Small intestine (tissue), 7 donors: ENCODE measurements around the gene GID4. TPM values are rescaled to one million over a fixed set of nuclear protein-coding genes. Genes with fewer than 3 reads are reported as not detected.

Source experiments
- DNase-seq, 2 donors: peaks; one replicate each; pipeline versions ENCODE4 v3.0.0 to v3.0.0-alpha.2; 2013
- FAIRE-seq: peaks from 2 replicates; lab custom pipeline; 2012; peaks lifted over from hg19 to GRCh38; lab: Jason Lieb, UNC
- H3K27ac ChIP-seq, 3 donors: one replicate each; pipeline ENCODE4 v1.5.1; 2013; ENCODE audit warnings: low read length in 2 of 3, mild to moderate bottlenecking in 2 of 3, control low read depth in 1 of 3, inconsistent platforms in 1 of 3, low read depth in 1 of 3, moderate library complexity in 1 of 3
- H3K27me3 ChIP-seq, 3 donors: one replicate each; pipeline ENCODE4 v1.6.1; 2013; ENCODE audit warnings: low read length in 3 of 3, inconsistent platforms in 1 of 3; ENCODE audit not compliant: control insufficient read depth in 3 of 3, insufficient read depth in 3 of 3
- H3K36me3 ChIP-seq, 3 donors: one replicate each; pipeline ENCODE4 v1.6.1; 2013; ENCODE audit warnings: low read length in 3 of 3, inconsistent platforms in 1 of 3, low read depth in 1 of 3, mild to moderate bottlenecking in 1 of 3, moderate library complexity in 1 of 3; ENCODE audit not compliant: control insufficient read depth in 3 of 3, insufficient read depth in 2 of 3
- H3K4me1 ChIP-seq, 3 donors: one replicate each; pipeline ENCODE4 v1.6.1; 2013; ENCODE audit warnings: low read length in 2 of 3, inconsistent platforms in 1 of 3, low read depth in 1 of 3, mild to moderate bottlenecking in 1 of 3, moderate library complexity in 1 of 3; ENCODE audit not compliant: control insufficient read depth in 3 of 3, insufficient read depth in 2 of 3
- H3K4me3 ChIP-seq, 3 donors: one replicate each; pipeline ENCODE4 v1.5.1; 2013; ENCODE audit warnings: low read length in 3 of 3, control low read depth in 1 of 3, inconsistent platforms in 1 of 3, low read depth in 1 of 3, mild to moderate bottlenecking in 1 of 3, moderate library complexity in 1 of 3
- H3K9me3 ChIP-seq, 2 donors: one replicate each; pipeline ENCODE4 v1.6.1; 2013; ENCODE audit warnings: low read depth in 1 of 2, low read length in 1 of 2; ENCODE audit not compliant: control insufficient read depth in 2 of 2, insufficient read depth in 1 of 2
- WGBS, 3 donors: extraction: QIAGEN DNeasy Blood & Tissue Kit; methylation state at CpG; one replicate each; pipeline ENCODE4 v1.1.7; 2013; 5-methylcytosine and 5-hydroxymethylcytosine counted together
- polyA plus RNA-seq, 4 donors: library from polyadenylated mRNA; stranded (reverse) in 3 of 4; unstranded in 1 of 4; fragments of 200-250 nt in 3 of 4; fragments of 120-200 nt in 1 of 4; gene quantifications; one replicate each; pipeline versions ENCODE4 v1.2.1 to v1.2.3, GENCODE V29; 2013
- donor health status: healthy with polysubstance abuse.
- donor health status: control.
- donor health status: control.
- donor health status: Bipolar disorder and iron deficiency.
- donor health status: healthy.

The GID4 gene
- polyA plus RNA-seq, 4 donors = 2.5 to 9.7 (median 4.1) TPM

DNA sequence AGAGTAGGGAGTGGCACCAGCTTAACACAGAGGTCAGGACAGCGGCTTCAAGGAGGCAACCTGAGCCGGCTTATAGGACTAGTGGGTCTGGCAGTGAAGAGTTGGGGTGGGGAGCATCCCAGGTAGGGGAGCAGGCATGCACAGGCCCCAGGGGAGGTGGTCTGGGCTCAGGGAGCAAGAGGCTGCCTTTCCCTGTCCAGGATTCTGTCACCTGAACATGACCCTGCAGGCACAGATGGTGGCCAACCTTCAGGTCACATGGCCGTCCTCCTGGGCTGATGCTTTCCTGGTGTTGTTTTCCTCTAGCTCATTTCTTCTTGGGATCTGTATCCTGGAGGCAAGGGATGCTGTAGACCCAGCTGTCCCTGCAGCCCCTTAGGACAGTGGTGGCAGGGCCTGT, 65.8 kb downstream of the GID4 start:
- no peaks in the 10 kb centered on the region for H3K27me3 ChIP-seq
- FAIRE-seq = no peak
- no peak for DNase-seq
- H3K36me3 ChIP-seq = peaks cover 3 to 78% (median 10%) of the 10 kb centered on the region in 3 donors
- H3K4me3 ChIP-seq = no peak overlapping the region
- H3K9me3 ChIP-seq = no peaks in the 10 kb centered on the region
- 89 to 95% (median 91%) methylated on average over 3 of the region's 3 CpGs for WGBS, 3 donors
- H3K27ac ChIP-seq = no peak overlapping the region
- H3K4me1 ChIP-seq = no peaks in the 10 kb centered on the region

DNA sequence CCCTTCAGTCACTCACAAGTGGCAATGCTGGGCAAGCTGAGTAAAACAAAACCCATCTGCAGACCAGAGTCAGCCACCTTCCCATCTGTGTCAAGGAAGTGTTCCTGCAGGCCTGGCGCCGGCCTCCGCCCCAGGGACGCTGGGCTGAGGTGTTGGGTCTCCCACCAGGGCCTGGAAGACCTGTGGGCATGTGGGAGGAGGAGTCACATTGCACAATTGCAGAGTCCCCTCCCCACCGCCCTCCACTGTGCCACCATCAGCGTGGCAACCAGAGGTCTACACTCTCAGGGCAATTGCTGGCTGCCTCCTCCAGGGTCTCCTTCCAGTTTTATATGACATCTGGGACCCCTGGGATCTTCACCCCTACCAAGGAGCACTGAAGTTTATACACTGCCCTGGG, 66.4 kb downstream of the GID4 start:
- no peaks in the 10 kb centered on the region for H3K4me1 ChIP-seq
- H3K9me3 ChIP-seq = no peaks in the 10 kb centered on the region
- no peaks in the 10 kb centered on the region for H3K27me3 ChIP-seq
- no peak for FAIRE-seq
- 88 to 98% (median 95%) methylated on average over 6 of the region's 6 CpGs for WGBS, 3 donors
- H3K4me3 ChIP-seq = no peak overlapping the region
- no peak overlapping the region for H3K27ac ChIP-seq
- DNase-seq = no peak
- peaks cover 3 to 73% (median 5%) of the 10 kb centered on the region in 3 donors for H3K36me3 ChIP-seq

DNA sequence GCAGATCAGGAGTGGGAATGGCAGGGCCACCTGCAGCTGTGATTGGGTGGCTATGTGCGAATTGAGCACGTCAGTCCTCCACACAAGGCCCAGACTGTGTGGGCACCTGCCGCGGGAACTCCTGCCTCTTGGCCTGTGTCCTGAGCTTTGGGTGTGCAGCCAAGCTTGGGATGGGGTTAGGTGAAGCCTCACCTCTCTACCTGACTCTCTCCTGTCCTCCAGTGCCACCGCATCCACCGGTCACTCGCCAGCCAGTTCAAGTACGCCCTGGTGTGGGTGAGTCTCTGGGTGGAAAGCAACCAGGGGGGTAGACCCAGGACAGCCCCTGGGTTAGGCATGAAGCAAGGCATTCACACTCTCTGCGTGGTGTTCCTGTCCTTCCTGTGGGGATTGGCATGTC, 67.0 kb downstream of the GID4 start:
- Histone ChIP-seq H3K9me3 (no peaks in the 10 kb centered on the region), H3K36me3 (peaks cover 2 to 66% (median 3%) of the 10 kb centered on the region in 3 donors), H3K27ac (no peak overlapping the region), H3K4me3 (no peak overlapping the region), H3K27me3 (no peaks in the 10 kb centered on the region), H3K4me1 (no peaks in the 10 kb centered on the region)
- WGBS, 3 donors = 91 to 95% (median 94%) methylated on average over 9 of the region's 9 CpGs
- DNase-seq (no peak), FAIRE-seq (no peak)

DNA sequence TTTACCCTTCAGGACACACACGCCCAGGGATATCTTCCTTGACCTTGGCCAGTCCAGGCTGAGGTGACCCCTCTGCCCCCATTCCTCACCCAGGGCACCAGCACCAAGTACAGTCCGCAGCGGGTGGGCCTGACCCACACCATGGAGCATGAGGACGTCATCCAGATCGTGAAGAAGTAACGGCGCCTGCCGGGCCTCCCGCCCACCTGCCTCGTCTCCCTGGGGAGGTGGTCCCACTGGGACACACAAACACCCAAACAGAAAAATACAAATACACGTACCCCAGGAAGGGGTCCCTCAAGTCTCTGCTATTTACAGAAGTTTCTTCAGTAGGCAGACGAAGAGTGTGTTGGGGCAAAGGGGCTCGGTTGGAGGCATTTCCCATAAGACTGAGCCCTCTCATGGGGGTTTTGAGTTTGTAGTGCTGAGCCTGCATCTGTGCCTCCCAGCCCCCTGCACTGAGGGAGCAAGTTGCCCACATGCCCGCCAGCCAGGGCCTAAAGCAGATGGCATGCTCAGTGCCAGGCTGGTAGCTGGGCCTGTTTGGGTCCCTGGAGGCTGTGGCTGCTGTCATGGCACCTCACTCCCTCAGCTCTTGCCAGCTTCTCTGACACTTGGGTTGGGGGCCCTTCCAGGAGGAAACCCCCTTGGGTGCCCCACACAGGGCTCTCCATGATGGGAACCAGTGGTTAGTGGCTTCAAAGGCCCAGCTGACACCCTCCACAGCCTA, 68.0 kb downstream of the GID4 start:
- FAIRE-seq (no peak), DNase-seq (no peak)
- Histone ChIP-seq H3K36me3 (peaks cover 2 to 56% (median 3%) of the 10 kb centered on the region in 3 donors), H3K9me3 (no peaks in the 10 kb centered on the region), H3K27me3 (no peaks in the 10 kb centered on the region), H3K27ac (no peak overlapping the region), H3K4me3 (no peak overlapping the region), H3K4me1 (no peaks in the 10 kb centered on the region)
- WGBS, 3 donors = 88 to 94% (median 89%) methylated on average over 14 of the region's 14 CpGs

DNA sequence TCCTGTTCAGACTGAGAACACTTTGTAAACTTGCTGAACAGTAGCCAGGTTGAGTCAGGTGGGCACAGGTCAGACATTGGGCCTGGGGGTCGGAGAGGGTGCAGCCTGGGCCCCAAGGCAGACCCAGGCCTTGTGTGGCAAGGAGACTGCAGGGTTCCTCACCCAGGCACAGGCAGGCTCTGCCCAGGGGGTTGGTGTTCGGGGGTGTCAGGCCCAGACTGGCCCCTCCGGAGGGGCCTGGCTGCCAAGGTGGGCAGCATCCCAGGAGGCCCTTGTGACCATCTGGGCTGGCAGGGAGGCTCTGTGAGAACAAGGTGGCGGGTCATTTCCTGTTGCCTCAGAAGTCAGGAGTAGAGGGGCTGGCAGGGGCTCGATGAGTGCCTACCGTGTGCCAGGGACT, 68.8 kb downstream of the GID4 start:
- DNase-seq (no peak), FAIRE-seq (no peak)
- WGBS, 3 donors = 86 to 89% (median 89%) methylated on average over 6 of the region's 6 CpGs

DNA sequence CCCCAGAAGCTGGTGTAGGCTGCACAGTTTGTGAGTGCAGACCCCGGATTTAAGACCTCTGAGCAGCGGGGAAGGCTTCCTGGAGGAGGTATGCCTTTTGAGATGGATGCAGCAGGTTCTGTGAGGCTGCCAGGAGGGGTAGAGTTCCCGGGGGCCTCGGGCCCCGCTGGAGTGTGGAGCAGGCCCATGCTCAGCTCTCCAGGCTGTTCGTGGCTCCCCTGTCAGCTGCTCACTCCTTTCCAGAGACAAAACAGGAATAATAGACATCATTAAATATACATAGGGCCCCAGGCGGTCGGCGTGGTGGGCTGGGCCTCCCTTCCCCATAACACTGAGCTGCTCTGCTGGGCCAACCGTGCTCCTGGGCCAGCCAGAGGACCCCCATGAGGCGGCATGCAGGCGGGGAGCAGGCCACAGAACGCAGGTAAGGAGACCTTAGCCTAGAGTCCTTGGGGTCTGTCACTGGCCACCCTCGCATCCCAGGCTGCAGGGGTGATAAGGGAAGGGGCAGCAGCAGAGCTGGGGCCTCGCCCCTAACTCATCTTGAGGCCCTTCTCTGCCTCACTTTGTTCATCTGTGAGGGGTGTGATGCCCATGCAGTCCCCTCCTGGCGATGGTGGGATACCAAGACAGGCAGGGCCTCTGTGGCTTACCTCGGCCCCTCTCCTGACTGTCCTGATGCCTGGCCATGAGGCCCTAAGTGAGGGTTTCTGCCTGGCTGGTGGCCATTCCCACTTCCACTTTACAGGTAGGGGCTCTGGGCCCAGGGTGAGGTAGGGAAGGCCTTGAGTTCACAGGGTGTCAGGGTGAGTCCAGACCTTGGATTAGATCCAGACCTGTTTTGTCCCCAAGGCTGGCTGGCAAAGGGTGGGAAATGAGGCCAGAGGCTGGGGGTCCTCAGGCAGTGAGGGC, 69.4 kb downstream of the GID4 start, which contains the start of gene MYO15A:
Gene MYO15A (plus strand): TSS at position 356 of the 912 bp plus-strand sequence. CDS start 10,045 bp downstream, outside the sequence.
- H3K27me3 ChIP-seq = no peaks in the 10 kb centered on the region
- FAIRE-seq = no peak
- H3K4me3 ChIP-seq = no peak within 1 kb of the TSS
- WGBS, 3 donors = 73 to 84% (median 80%) methylated on average over 16 to 17 of the region's 17 CpGs
- H3K9me3 ChIP-seq = no peaks in the 10 kb centered on the region
- H3K4me1 ChIP-seq = no peaks in the 10 kb centered on the region
- no peak within 1 kb of the TSS for H3K27ac ChIP-seq
- DNase-seq = no peak
- peaks cover under 1 to 45% (median 2%) of the 10 kb centered on the region in 3 donors for H3K36me3 ChIP-seq

More for the DNA sequence above, 68.8 kb downstream of the GID4 start:
- Histone ChIP-seq H3K27ac (no peak overlapping the region), H3K27me3 (no peaks in the 10 kb centered on the region), H3K4me3 (no peak overlapping the region), H3K4me1 (no peaks in the 10 kb centered on the region), H3K9me3 (no peaks in the 10 kb centered on the region), H3K36me3 (peaks cover 2 to 52% (median 3%) of the 10 kb centered on the region in 3 donors)

DNA sequence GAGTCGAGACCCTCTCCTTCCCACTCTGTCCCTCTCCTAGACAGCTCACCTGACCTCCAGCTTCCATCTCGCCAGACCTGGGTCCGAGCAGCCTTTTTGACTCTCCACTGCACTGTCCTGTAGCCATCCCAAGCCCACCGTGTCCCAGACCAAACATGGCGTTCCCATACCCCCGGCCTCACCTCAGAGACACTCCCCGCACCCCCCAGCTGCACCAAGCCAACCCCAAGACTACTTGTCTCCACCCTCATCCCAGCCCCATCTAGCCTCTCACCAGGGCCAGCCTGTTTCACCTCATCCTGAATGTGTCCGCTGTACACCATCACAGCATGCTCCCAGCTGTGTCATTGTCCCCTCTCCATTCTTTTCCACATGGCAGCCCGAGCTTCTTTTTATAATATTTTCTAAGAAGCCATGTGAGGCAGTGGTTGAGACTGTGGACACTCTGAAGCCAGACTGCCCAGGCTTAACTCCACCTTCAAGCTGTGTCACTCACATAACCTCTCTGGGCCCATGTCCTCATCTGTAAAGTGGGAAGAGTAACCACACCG, 70.8 kb downstream of the GID4 start:
- Histone ChIP-seq H3K27me3 (no peaks in the 10 kb centered on the region), H3K36me3 (peaks cover 0 to 32% (median 2%) of the 10 kb centered on the region in 3 donors), H3K27ac (no peak overlapping the region), H3K9me3 (no peaks in the 10 kb centered on the region), H3K4me1 (no peaks in the 10 kb centered on the region), H3K4me3 (no peak overlapping the region)
- 77 to 82% (median 78%) methylated on average over 10 of the region's 10 CpGs for WGBS, 3 donors
- FAIRE-seq (no peak), DNase-seq (no peak)

DNA sequence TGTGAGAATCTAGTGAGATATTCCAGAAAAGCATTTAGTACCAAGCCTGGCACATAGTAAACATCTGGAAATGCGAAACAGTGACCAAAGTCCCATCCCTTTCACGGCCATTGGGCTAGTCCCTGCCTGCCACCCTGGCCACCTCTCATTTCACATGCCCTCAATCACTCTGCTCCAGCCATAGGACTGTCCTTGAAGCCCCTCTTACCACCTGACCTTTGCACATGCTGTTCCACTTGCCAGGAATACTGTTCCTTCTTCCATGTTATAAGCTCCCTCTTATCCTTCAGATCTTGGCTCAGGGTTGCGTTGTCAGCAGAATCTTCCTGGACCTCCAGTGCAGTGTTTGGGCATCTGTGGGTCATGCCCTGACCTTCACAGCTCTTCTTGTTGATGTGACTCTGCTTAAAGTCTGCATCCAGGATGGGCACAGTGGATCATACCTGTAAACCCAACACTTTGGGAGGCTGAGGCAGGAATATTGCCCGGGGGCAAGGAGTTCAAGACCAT, 71.5 kb downstream of the GID4 start:
- no peak for FAIRE-seq
- H3K4me1 ChIP-seq = no peaks in the 10 kb centered on the region

More for the DNA sequence above, 71.5 kb downstream of the GID4 start:
- Histone ChIP-seq H3K36me3 (peaks cover 0 to 25% (median 2%) of the 10 kb centered on the region in 3 donors), H3K4me3 (no peak overlapping the region), H3K9me3 (no peaks in the 10 kb centered on the region), H3K27me3 (no peaks in the 10 kb centered on the region), H3K27ac (no peak overlapping the region)
- WGBS, 3 donors = 41 to 72% (median 64%) methylated on average over 4 of the region's 4 CpGs
- no peak for DNase-seq
